Measurements from ENCODE around the gene CARHSP1.

Gene CARHSP1

DNA sequence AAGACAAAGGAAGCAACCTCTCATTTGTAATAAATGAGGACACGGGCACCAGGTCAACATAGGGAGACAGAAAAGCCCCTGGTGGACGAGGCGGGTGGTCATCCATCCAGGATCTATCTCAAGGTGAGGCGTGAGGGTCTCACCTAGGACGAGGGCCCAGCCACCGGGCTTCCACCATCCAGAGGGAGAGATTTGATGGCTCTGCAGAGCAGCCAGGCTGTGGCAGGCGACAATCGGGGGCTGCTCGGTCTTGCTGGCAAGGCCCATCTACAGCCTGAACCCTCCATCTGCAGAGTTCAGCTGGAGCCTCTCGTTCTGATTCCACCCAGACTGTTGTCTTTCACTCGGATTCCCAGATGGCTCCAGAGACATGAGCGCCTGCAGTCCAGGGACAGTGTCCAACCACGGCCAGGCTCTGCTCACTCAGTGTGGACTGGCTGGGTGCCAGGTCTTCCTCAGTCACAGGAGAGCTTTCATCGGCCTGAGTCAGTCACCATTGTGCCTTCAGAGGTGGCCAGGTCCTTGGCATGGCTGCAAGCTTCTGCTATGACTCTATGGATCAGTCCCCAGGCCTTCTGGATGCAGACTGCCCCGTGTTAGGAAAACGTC is 19.2 kb upstream of the CARHSP1 start:
- no peak for DNase-seq (ENCODE audit: extremely low spot score)
- ChIA-PET CTCF (no interaction called here), POLR2A (no interaction called here)
- TF ChIP-seq CTBP1 (IDR thresholded peaks at IDR 0.05; ENCODE audit: borderline replicate concordance) (no peak), SUZ12 (IDR thresholded peaks at IDR 0.05) (no peak), L3MBTL2 (conservative IDR thresholded peaks at IDR 0.05) (no peak), HDGF (IDR thresholded peaks at IDR 0.05; ENCODE audit: borderline replicate concordance) (no peak), TARDBP (IDR thresholded peaks at IDR 0.05) (no peak), BHLHE40 (IDR thresholded peaks at IDR 0.05; ENCODE audit: borderline replicate concordance) (no peak), FOXK2 (IDR thresholded peaks at IDR 0.05) (no peak), SP1 (IDR thresholded peaks at IDR 0.05) (no peak), FOXA1 (IDR thresholded peaks at IDR 0.05) (no peak), NFRKB (IDR thresholded peaks at IDR 0.05) (no peak), LEF1 (IDR thresholded peaks at IDR 0.05; ENCODE audit: borderline replicate concordance) (no peak), ZNF384 (IDR thresholded peaks at IDR 0.05) (no peak), ELF4 (IDR thresholded peaks at IDR 0.05) (no peak), FOXM1 (IDR thresholded peaks at IDR 0.05; ENCODE audit: borderline replicate concordance) (no peak), ARNT (IDR thresholded peaks at IDR 0.05) (no peak)
- TF ChIP-seq, protein P1, sequence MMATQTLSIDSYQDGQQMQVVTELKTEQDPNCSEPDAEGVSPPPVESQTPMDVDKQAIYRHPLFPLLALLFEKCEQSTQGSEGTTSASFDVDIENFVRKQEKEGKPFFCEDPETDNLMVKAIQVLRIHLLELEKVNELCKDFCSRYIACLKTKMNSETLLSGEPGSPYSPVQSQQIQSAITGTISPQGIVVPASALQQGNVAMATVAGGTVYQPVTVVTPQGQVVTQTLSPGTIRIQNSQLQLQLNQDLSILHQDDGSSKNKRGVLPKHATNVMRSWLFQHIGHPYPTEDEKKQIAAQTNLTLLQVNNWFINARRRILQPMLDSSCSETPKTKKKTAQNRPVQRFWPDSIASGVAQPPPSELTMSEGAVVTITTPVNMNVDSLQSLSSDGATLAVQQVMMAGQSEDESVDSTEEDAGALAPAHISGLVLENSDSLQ (IDR thresholded peaks at IDR 0.05), result no peak

GRCh38 chr16:8887431-8887765 is 18.6 kb upstream of the CARHSP1 start:
- CTCF ChIA-PET, result no interaction called here
- TF ChIP-seq NFRKB (IDR thresholded peaks at IDR 0.05) (no peak), TARDBP (IDR thresholded peaks at IDR 0.05) (no peak), SP1 (IDR thresholded peaks at IDR 0.05) (no peak), HDGF (IDR thresholded peaks at IDR 0.05; ENCODE audit: borderline replicate concordance) (no peak), FOXK2 (IDR thresholded peaks at IDR 0.05) (no peak), ARNT (IDR thresholded peaks at IDR 0.05) (no peak), BHLHE40 (IDR thresholded peaks at IDR 0.05; ENCODE audit: borderline replicate concordance) (no peak)
- TF ChIP-seq, protein P1 (IDR thresholded peaks at IDR 0.05), result no peak
- POLR2A ChIA-PET, result no interaction called here

DNA sequence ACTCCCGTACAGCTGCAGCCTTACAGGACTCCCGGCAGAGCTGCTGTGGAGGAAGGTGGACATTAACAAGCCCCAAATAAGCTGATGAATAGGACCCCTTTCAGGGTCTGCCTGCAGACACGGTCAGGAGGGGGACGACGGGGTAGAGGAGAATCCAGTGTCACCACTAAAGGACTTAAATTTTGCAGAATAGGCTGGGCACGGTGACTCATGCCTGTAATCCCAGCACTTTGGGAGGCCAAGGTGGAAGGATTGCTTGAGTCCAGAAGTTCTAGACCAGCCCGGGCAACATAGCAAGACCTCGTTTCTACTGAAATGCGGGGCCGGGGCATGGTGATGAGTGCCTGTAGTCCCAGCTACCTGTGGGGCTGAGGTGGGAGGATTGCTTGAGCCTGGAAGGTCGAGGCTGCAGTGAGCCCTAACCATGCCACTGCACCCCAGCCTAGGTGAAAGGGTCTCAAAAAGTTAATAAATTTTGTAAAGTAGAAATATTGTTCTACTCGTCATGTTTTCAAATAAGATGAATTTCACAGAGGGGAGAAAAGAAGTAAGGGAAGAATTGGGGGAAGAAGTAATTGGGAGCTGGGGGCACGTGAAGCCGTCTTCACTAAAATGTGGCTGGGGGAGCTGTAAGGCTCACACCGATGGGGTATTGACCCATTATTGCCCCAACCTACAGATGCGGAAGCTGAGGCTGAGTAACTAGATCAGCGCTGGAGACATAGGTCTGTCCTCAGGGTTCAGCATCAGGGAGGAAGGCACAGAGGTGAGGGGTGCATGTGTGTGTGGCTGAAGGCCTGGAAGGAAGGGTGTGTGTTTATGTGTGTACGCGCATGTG is 18.0 kb upstream of the CARHSP1 start:
- TF ChIP-seq LEF1 (IDR thresholded peaks at IDR 0.05; ENCODE audit: borderline replicate concordance), result no peak
- TF ChIP-seq FOXA1 (IDR thresholded peaks at IDR 0.05), result no peak
- TF ChIP-seq CTBP1 (IDR thresholded peaks at IDR 0.05; ENCODE audit: borderline replicate concordance), result no peak
- no peak for TF ChIP-seq SP1 (IDR thresholded peaks at IDR 0.05)
- no peak for TF ChIP-seq ZNF384 (IDR thresholded peaks at IDR 0.05)
- no peak for TF ChIP-seq FOXM1 (IDR thresholded peaks at IDR 0.05; ENCODE audit: borderline replicate concordance)
- no peak for TF ChIP-seq HDGF (IDR thresholded peaks at IDR 0.05; ENCODE audit: borderline replicate concordance)
- TF ChIP-seq, protein P1 (IDR thresholded peaks at IDR 0.05), result no peak
- TF ChIP-seq NFRKB (IDR thresholded peaks at IDR 0.05), result no peak
- no peak for TF ChIP-seq SUZ12 (IDR thresholded peaks at IDR 0.05)
- no peak for TF ChIP-seq BHLHE40 (IDR thresholded peaks at IDR 0.05; ENCODE audit: borderline replicate concordance)
- no peak for TF ChIP-seq TARDBP (IDR thresholded peaks at IDR 0.05)
- TF ChIP-seq FOXK2 (IDR thresholded peaks at IDR 0.05), result no peak
- no peak for TF ChIP-seq ARNT (IDR thresholded peaks at IDR 0.05)
- TF ChIP-seq L3MBTL2 (conservative IDR thresholded peaks at IDR 0.05), result no peak
- TF ChIP-seq ELF4 (IDR thresholded peaks at IDR 0.05), result no peak
- no peak for DNase-seq (ENCODE audit: extremely low spot score)
- POLR2A ChIA-PET, result interaction anchor here (1.2 kb wide), 1 partner anchor 18 kb away, joined by 4 read pairs; the partner anchor contains the start of gene CARHSP1
- CTCF ChIA-PET, result no interaction called here

More at GRCh38 chr16:8887431-8887765, 18.6 kb upstream of the CARHSP1 start:
- no peak for DNase-seq (ENCODE audit: extremely low spot score)

GRCh38 chr16:8885674-8886592 is 17.1 kb upstream of the CARHSP1 start:
- no peak for DNase-seq (ENCODE audit: extremely low spot score)
- TF ChIP-seq SUZ12 (IDR thresholded peaks at IDR 0.05), result no peak
- no peak for TF ChIP-seq L3MBTL2 (conservative IDR thresholded peaks at IDR 0.05)
- TF ChIP-seq FOXM1 (IDR thresholded peaks at IDR 0.05; ENCODE audit: borderline replicate concordance), result no peak
- no peak for TF ChIP-seq CTBP1 (IDR thresholded peaks at IDR 0.05; ENCODE audit: borderline replicate concordance)
- no peak for TF ChIP-seq ZNF384 (IDR thresholded peaks at IDR 0.05)
- TF ChIP-seq ELF4 (IDR thresholded peaks at IDR 0.05), result no peak
- no peak for TF ChIP-seq SP1 (IDR thresholded peaks at IDR 0.05)
- no peak for TF ChIP-seq FOXA1 (IDR thresholded peaks at IDR 0.05)
- TF ChIP-seq HDGF (IDR thresholded peaks at IDR 0.05; ENCODE audit: borderline replicate concordance), result no peak
- TF ChIP-seq FOXK2 (IDR thresholded peaks at IDR 0.05), result no peak
- TF ChIP-seq, protein P1 (IDR thresholded peaks at IDR 0.05), result no peak
- TF ChIP-seq LEF1 (IDR thresholded peaks at IDR 0.05; ENCODE audit: borderline replicate concordance), result no peak
- TF ChIP-seq TARDBP (IDR thresholded peaks at IDR 0.05), result no peak
- TF ChIP-seq NFRKB (IDR thresholded peaks at IDR 0.05), result no peak
- TF ChIP-seq BHLHE40 (IDR thresholded peaks at IDR 0.05; ENCODE audit: borderline replicate concordance), result no peak
- TF ChIP-seq ARNT (IDR thresholded peaks at IDR 0.05), result no peak
- ChIA-PET CTCF (no interaction called here), POLR2A (interaction anchor here (1.2 kb wide), 1 partner anchor 17 kb away, joined by 4 read pairs; the partner anchor contains the start of gene CARHSP1)

Data from HEK293T (cell line).